Femur (tissue), 1 donor: Measurements from ENCODE around the gene MAG.

ENCODE experiments used
- DNase-seq: peaks from one replicate; pipeline ENCODE4 v3.0.0-alpha.2; 2017

Gene MAG

GRCh38 chr19:35265900-35266519 is 26.0 kb upstream of the MAG start:
- DNase-seq = peak; percentile 26

GRCh38 chr19:35266520-35267352 is 25.2 kb upstream of the MAG start:
- peak; percentile 28 for DNase-seq

- DNase-seq = peak; percentile 70
These were observed 24.6 kb upstream of the MAG start for GRCh38 chr19:35267353-35267817.

- peak; percentile 85 for DNase-seq
These were observed 24.0 kb upstream of the MAG start for GRCh38 chr19:35267818-35268535.

- peak; percentile 81 for DNase-seq
These were observed 23.2 kb upstream of the MAG start, which contains the start of gene USF2 for GRCh38 chr19:35268536-35269437. USF2 (plus strand) TSS chr19:35268962; CDS start chr19:35269102, 140 bp downstream.

- peak; percentile 93 for DNase-seq
These were observed 22.4 kb upstream of the MAG start for GRCh38 chr19:35269438-35270117.

- no peak for DNase-seq
These were observed 21.6 kb upstream of the MAG start for GRCh38 chr19:35270381-35270811.

GRCh38 chr19:35271546-35271945 is 20.4 kb upstream of the MAG start:
- DNase-seq = no peak

GRCh38 chr19:35272122-35272719 is 19.7 kb upstream of the MAG start:
- no peak for DNase-seq

GRCh38 chr19:35272954-35273649 is 18.9 kb upstream of the MAG start:
- no peak for DNase-seq

- DNase-seq = no peak
These were observed 18.2 kb upstream of the MAG start for GRCh38 chr19:35273686-35274259.

- DNase-seq = no peak
These were observed 17.6 kb upstream of the MAG start for GRCh38 chr19:35274323-35274722.

- no peak for DNase-seq
These were observed 15.2 kb upstream of the MAG start for GRCh38 chr19:35276706-35277281.

GRCh38 chr19:35278578-35279284 is 13.2 kb upstream of the MAG start:
- DNase-seq = no peak

- DNase-seq = no peak
These were observed 12.6 kb upstream of the MAG start for GRCh38 chr19:35279374-35279773.

- no peak for DNase-seq
These were observed 11.8 kb upstream of the MAG start for GRCh38 chr19:35279985-35280821.

- DNase-seq = no peak
These were observed 10.7 kb upstream of the MAG start for GRCh38 chr19:35281303-35281702.
